Ascending aorta (tissue), 2 donors: ENCODE measurements around the gene CLCNKA. TPM values are rescaled to one million over a fixed set of nuclear protein-coding genes. Genes with fewer than 3 reads are reported as not detected.
A peak's percentile ranks its signal among the peaks of the same experiment; 100 is the strongest.
"Not testable (repeated sequence)": the region's sequence is repeated elsewhere in the genome, so short reads cannot be mapped to it uniquely, and the experiment has no call there.

Source experiments
- DNase-seq, 2 donors: peaks; one replicate each; pipeline ENCODE4 v3.0.0-alpha.2; 2019; ENCODE audit warnings: low spot score in 2 of 2
- H3K27ac ChIP-seq, 2 donors: fragments of 200-600 bp; sonication (generic); one replicate each; pipeline ENCODE4 v1.5.1; 2016 to 2017; ENCODE audit warnings: mild to moderate bottlenecking in 1 of 2
- H3K27me3 ChIP-seq: fragments of 200-600 bp; sonication (generic); one replicate; pipeline ENCODE4 v1.5.1; 2017
- H3K36me3 ChIP-seq, 2 donors: fragments of 200-600 bp; sonication (generic); one replicate each; pipeline ENCODE4 v1.5.1; 2016
- H3K4me1 ChIP-seq, 2 donors: fragments of 200-600 bp; sonication (generic); one replicate each; pipeline ENCODE4 v1.5.1; 2016 to 2017; ENCODE audit warnings: mild to moderate bottlenecking in 1 of 2
- H3K4me3 ChIP-seq, 2 donors: fragments of 200-600 bp; sonication (generic); one replicate each; pipeline ENCODE4 v1.5.1; 2016 to 2017; ENCODE audit warnings: mild to moderate bottlenecking in 1 of 2
- H3K9me3 ChIP-seq, 2 donors: fragments of 200-600 bp; sonication (generic); one replicate each; pipeline ENCODE4 v1.5.1; 2016
- intact Hi-C: fragments of 100-400 bp; cut with DNase I; formaldehyde crosslinking; loops from one replicate; pipeline ENCODE4 v1.15.1; 2023
- total RNA-seq: library from RNA; depleted of rRNA; stranded (reverse); fragments of >200 nt; gene quantifications from one replicate; pipeline ENCODE4 v1.1.0, GENCODE V29; 2016
- TF ChIP-seq, protein P1 (sequence below), 3 experiments: fragments of 200-600 bp in 2 of 3; fragments of 450-650 bp in 1 of 3; sonication (generic) in 2 of 3; IDR thresholded peaks; one replicate each; pipeline ENCODE4 v1.5.1; 2016 to 2019; ENCODE audit warnings: antibody characterized with exemption in 3 of 3, mild to moderate bottlenecking in 1 of 3, moderate library complexity in 1 of 3

Gene CLCNKA
- total RNA-seq, 1 donor from 2014 or later, result not detected

DNA sequence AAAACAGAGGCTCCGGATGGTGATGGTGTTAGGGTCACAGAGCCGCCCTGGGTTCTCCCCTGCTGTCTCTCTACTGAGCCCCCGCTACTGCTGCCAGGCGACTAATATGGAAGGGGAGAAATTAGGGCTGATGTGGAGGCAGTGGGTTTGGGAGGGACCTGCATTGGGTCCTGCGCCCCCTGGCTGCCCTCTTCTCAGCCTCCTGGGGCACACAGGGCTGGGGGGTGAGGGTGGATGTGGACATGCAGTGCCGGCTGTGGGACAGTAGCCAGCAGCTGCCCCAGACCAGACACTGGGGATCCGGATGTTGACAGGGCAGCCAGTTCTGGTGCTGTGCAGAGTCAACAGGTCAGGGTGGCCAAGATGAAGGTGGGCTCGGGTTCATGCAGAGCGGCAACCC is 20.3 kb downstream of the CLCNKA start:
- intact Hi-C loops, result no loop called here
- no peaks in the 10 kb centered on the region for H3K4me1 ChIP-seq
- no peak overlapping the region for H3K27ac ChIP-seq
- no peak overlapping the region for H3K4me3 ChIP-seq
- TF ChIP-seq, protein P1, sequence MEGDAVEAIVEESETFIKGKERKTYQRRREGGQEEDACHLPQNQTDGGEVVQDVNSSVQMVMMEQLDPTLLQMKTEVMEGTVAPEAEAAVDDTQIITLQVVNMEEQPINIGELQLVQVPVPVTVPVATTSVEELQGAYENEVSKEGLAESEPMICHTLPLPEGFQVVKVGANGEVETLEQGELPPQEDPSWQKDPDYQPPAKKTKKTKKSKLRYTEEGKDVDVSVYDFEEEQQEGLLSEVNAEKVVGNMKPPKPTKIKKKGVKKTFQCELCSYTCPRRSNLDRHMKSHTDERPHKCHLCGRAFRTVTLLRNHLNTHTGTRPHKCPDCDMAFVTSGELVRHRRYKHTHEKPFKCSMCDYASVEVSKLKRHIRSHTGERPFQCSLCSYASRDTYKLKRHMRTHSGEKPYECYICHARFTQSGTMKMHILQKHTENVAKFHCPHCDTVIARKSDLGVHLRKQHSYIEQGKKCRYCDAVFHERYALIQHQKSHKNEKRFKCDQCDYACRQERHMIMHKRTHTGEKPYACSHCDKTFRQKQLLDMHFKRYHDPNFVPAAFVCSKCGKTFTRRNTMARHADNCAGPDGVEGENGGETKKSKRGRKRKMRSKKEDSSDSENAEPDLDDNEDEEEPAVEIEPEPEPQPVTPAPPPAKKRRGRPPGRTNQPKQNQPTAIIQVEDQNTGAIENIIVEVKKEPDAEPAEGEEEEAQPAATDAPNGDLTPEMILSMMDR (IDR thresholded peaks at IDR 0.05), result no peak
- no peaks in the 10 kb centered on the region for H3K27me3 ChIP-seq
- DNase-seq, result no peak
- H3K9me3 ChIP-seq, result no peaks in the 10 kb centered on the region
- H3K36me3 ChIP-seq, result no peaks in the 10 kb centered on the region

DNA sequence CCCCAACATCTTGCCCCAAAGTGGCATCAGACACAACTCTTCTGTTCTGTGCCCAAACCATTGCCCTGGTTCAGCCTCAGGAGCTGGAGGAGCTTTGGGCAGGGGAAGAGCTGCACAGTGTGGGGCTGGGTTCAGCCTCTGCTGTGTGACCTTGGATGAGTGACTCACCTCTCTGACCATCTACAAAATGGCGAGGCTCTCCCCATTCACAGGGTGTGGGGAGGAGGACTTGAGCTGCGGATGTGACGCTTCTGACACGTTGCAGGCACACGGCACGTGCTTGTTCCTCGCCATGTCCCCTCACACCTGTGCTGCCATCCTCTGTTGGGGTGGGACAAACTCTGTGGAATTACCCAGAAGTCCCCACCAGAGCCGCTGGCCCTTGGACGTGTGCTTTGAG is 20.8 kb downstream of the CLCNKA start:
- H3K4me3 ChIP-seq, intact Hi-C loops, H3K27ac ChIP-seq: not testable (repeated sequence)

DNA sequence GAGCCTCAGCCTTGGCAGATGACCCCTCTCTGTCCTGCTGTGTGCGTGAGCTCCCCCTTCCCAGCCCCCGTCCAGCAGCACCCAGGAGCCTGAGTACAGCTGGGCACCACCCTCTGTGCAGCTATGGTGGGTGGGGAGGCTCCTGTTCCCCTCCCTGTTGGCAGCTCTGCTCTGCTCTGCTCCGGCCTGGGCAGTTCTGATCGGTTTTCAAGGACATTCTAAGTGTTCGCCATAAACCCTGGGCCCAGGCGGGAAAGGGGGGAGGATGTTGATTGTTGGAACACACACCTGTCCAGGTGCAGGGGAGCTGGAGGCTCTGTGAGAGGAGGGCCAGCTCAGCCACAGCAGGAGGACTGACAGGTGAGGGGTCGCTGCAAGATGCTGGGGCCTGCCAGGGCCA is 21.7 kb downstream of the CLCNKA start, which contains the start of gene CLCNKB:
CLCNKB (plus strand) TSS at position 262 of the 400 bp plus-strand sequence. CDS start 711 bp downstream, outside the sequence.
- DNase-seq, result no peak
- Histone ChIP-seq H3K4me3 (no peak within 1 kb of the TSS), H3K27ac (no peak within 1 kb of the TSS), H3K27me3 (no peaks in the 10 kb centered on the region), H3K4me1 (peaks cover 0 to under 1% of the 10 kb centered on the region in 2 donors), H3K9me3 (no peaks in the 10 kb centered on the region), H3K36me3 (no peaks in the 10 kb centered on the region)
- intact Hi-C loops, result no loop called here
- TF ChIP-seq, protein P1 (IDR thresholded peaks at IDR 0.05), result no peak

More for the DNA sequence above, 20.8 kb downstream of the CLCNKA start:
- not testable (repeated sequence) for H3K4me1 ChIP-seq, H3K36me3 ChIP-seq, H3K27me3 ChIP-seq, DNase-seq, H3K9me3 ChIP-seq

DNA sequence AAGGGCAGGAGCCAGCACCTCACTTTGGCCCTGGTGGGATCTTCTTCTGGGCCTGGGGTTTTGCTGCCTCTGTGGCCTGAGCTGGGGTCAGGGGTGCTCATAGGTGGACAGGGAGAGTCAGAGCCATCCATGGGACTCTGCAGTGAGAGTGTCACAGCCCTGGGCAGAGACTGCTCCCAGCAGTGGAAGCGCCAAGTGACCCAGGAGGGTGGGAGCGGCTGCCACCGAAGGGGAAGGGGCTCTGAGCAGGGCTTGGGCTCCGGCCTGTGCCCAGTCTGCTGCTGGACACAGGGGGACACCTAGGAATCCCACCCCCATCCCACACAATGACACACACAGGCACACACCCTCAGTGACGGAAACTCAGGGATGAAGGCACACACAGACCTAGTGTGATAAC is 22.1 kb downstream of the CLCNKA start:
- no peaks in the 10 kb centered on the region for H3K9me3 ChIP-seq
- H3K4me1 ChIP-seq, result peaks cover 0 to 5% of the 10 kb centered on the region in 2 donors
- no peak overlapping the region for H3K4me3 ChIP-seq
- DNase-seq, result no peak
- intact Hi-C loops, result no loop called here
- TF ChIP-seq, protein P1 (IDR thresholded peaks at IDR 0.05), result no peak
- no peaks in the 10 kb centered on the region for H3K36me3 ChIP-seq
- H3K27me3 ChIP-seq, result no peaks in the 10 kb centered on the region
- no peak overlapping the region for H3K27ac ChIP-seq

DNA sequence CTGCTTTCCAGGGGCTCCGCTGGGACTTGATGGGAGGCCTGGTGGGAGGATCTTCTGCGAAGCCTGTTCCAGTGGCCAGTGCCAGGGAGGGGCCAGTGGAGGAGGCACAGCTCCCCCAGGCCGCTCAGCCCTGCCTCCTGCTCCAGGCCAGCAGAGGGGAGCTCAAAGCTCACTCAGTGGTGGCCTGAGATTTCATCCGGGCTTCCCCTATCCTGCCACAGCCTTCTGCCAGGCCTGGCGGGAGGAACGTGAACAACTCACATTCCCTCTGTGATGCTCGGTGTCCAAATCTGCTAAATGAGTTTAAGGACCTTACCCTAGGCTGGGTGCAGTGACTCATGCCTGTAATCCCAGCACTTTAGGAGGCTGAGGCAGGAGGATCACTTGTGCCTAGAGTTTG is 25.0 kb downstream of the CLCNKA start:
- H3K36me3 ChIP-seq, result no peaks in the 10 kb centered on the region
- no peak overlapping the region for H3K4me3 ChIP-seq
- peaks cover 0 to 8% of the 10 kb centered on the region in 2 donors for H3K4me1 ChIP-seq
- DNase-seq, result no peak
- TF ChIP-seq, protein P1 (IDR thresholded peaks at IDR 0.05), result no peak
- H3K27ac ChIP-seq, result no peak overlapping the region
- no peaks in the 10 kb centered on the region for H3K27me3 ChIP-seq
- intact Hi-C loops, result no loop called here
- H3K9me3 ChIP-seq, result no peaks in the 10 kb centered on the region

DNA sequence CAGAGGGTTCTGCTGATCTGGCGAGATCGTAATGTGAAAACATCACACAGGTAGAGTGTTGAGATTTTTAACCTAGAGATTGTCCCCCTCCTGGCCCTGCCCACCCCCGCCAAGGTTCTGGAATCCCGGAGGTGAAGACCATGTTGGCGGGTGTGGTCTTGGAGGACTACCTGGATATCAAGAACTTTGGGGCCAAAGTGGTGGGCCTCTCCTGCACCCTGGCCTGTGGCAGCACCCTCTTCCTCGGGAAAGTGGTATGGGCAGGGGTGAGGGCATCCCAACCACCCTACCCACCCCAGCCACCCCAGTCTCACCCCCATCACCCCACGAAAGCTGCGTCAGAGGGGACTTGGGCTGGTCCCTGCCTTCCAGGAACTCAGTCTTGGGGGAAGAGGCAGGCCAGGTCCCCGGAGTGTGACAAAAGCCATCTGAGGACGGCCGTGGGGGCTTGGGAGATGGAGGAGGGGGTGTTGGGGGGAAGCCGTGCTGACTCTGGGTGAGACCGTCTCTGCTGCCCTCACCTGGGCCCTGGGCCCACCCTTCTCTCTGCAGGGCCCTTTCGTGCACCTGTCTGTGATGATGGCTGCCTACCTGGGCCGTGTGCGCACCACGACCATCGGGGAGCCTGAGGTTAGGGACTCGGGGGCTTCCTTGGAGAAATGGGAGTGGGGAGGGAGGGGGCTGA is 26.1 kb downstream of the CLCNKA start:
- no peaks in the 10 kb centered on the region for H3K36me3 ChIP-seq
- intact Hi-C loops, result no loop called here
- no peak overlapping the region for H3K27ac ChIP-seq
- H3K4me1 ChIP-seq, result peaks cover 0 to 8% of the 10 kb centered on the region in 2 donors
- no peak for DNase-seq
- TF ChIP-seq, protein P1 (IDR thresholded peaks at IDR 0.05), result no peak
- H3K9me3 ChIP-seq, result no peaks in the 10 kb centered on the region
- peak overlapping the region in 1 of 2 donors; percentile 41 for H3K4me3 ChIP-seq
- no peaks in the 10 kb centered on the region for H3K27me3 ChIP-seq
